HepG2 (cell line): ENCODE results near the gene GABRP. TPM values are rescaled to one million over a fixed set of nuclear protein-coding genes. Genes with fewer than 3 reads are reported as not detected.

ENCODE experiments used
- ATAC-seq: fragments of 200-7000 bp; cut with Tn5 transposase; 3 replicates; pipeline ENCODE4 v1.9.1; 2020; ENCODE audit warnings: mild to moderate bottlenecking, moderate library complexity
- BruUV-seq: library from RNA; stranded (reverse); fragments of 400-500 nt; replicated peaks from 2 replicates; lab custom pipeline; 2021; lab: Mats Ljungman, UMichigan
- CTCF ChIA-PET: fragments of 300-600 bp; formaldehyde crosslinking; extraction: SDS; loops from one replicate; lab custom pipeline; 2021; ENCODE audit warnings: low total read pairs, inconsistent platforms, low intra/inter-chr PET ratio; lab: Yijun Ruan, JAX
- POLR2A ChIA-PET: fragments of 350-600 bp; sonication (Branson Sonifier 250); formaldehyde crosslinking; loops from one replicate; lab custom pipeline; 2020; ENCODE audit warnings: antibody characterized with exemption, inconsistent platforms; lab: Yijun Ruan, JAX
- DNase-seq: peaks from one replicate; pipeline ENCODE4 v3.0.0-alpha.2; 2015; ENCODE audit warnings: low spot score
- FAIRE-seq: peaks from 3 replicates; lab custom pipeline; 2011; peaks lifted over from hg19 to GRCh38; lab: Jason Lieb, UNC
- H2AFZ ChIP-seq: one replicate; pipeline ENCODE4 v1.6.1; 2011; ENCODE audit warnings: low read length, inconsistent platforms
- H3K27ac ChIP-seq: fragments of 300-600 bp; 3 replicates; pipeline ENCODE4 v1.8.0; 2011; ENCODE audit warnings: mixed run types, mild to moderate bottlenecking, mixed read lengths, low read length, inconsistent platforms; ENCODE audit not compliant: insufficient read depth; ENCODE audit errors: extremely low read length
- H3K27me3 ChIP-seq, 2 experiments: fragments of 200-600 bp in 1 of 2; 2 replicates in 1 of 2; 3 replicates in 1 of 2; pipeline versions ENCODE4 v1.6.0 to v1.8.0; 2011; ENCODE audit warnings: low read length in 2 of 2, mild to moderate bottlenecking in 2 of 2, moderate library complexity in 2 of 2, inconsistent platforms in 1 of 2; ENCODE audit not compliant: insufficient read depth in 2 of 2, control insufficient read depth in 1 of 2
- H3K36me3 ChIP-seq, 2 experiments: fragments of 200-600 bp in 1 of 2; replicated peaks in 1 of 2; 2 replicates in 1 of 2; 3 replicates in 1 of 2; pipeline versions ENCODE4 v1.5.1 to v1.8.0; 2011; ENCODE audit warnings: low read length in 2 of 2, inconsistent platforms in 1 of 2; ENCODE audit not compliant: insufficient read depth in 2 of 2, control insufficient read depth in 1 of 2
- H3K4me1 ChIP-seq: 2 replicates; pipeline ENCODE4 v1.5.1; 2012; ENCODE audit warnings: low read length, inconsistent platforms; ENCODE audit not compliant: insufficient read depth
- H3K4me2 ChIP-seq: 2 replicates; pipeline ENCODE4 v1.6.0; 2011; ENCODE audit warnings: low read depth, low read length, inconsistent platforms
- H3K4me3 ChIP-seq, 3 experiments: fragments of 200-600 bp in 1 of 3; sonication (generic), shearing (Covaris generic) in 1 of 3; replicated peaks in 1 of 3; 2 replicates each; pipeline ENCODE4 v1.5.1; 2011 to 2016; ENCODE audit warnings: low read length in 3 of 3, inconsistent platforms in 2 of 3, low read depth in 2 of 3, mild to moderate bottlenecking in 2 of 3, control low read depth in 1 of 3, mixed read lengths in 1 of 3; ENCODE audit not compliant: insufficient read depth in 1 of 3
- H3K79me2 ChIP-seq: one replicate; pipeline ENCODE4 v1.6.1; 2011; ENCODE audit warnings: low read length, inconsistent platforms; ENCODE audit not compliant: insufficient read depth
- H3K9ac ChIP-seq: 2 replicates; pipeline ENCODE4 v1.6.0; 2011; ENCODE audit warnings: mild to moderate bottlenecking, low read depth, low read length, inconsistent platforms; ENCODE audit not compliant: insufficient read depth
- H3K9me3 ChIP-seq: 2 replicates; pipeline ENCODE4 v1.5.1; 2012; ENCODE audit warnings: mild to moderate bottlenecking, low read length
- H4K20me1 ChIP-seq: 2 replicates; pipeline ENCODE4 v1.6.0; 2011; ENCODE audit warnings: inconsistent platforms, mild to moderate bottlenecking, low read length, moderate library complexity; ENCODE audit not compliant: insufficient read depth
- DMAP1 ChIP-seq: IDR thresholded peaks from 2 replicates; pipeline ENCODE4 v1.6.1; 2016
- FOXP1 ChIP-seq, 2 experiments: fragments of 450-650 bp in 1 of 2; IDR thresholded peaks; 2 replicates each; pipeline ENCODE4 v1.6.1; 2017 to 2018; ENCODE audit warnings: antibody characterized with exemption in 1 of 2
- MLXIP ChIP-seq: sonication (generic); formaldehyde crosslinking; IDR thresholded peaks from 2 replicates; pipeline ENCODE4 v1.9.0; 2021; ENCODE audit warnings: missing genetic modification reagents, borderline replicate concordance
- NFE2 ChIP-seq: sonication (generic); formaldehyde crosslinking; IDR thresholded peaks from 2 replicates; pipeline ENCODE4 v1.4.0; 2020; ENCODE audit warnings: missing genetic modification reagents
- ZNF274 ChIP-seq: sonication (generic); formaldehyde crosslinking; IDR thresholded peaks from 2 replicates; pipeline ENCODE4 v1.5.1; 2020; ENCODE audit warnings: mild to moderate bottlenecking, missing genetic modification reagents
- ZNF296 ChIP-seq: sonication (generic); formaldehyde crosslinking; conservative IDR thresholded peaks from 2 replicates; pipeline ENCODE4 v1.5.0; 2020; ENCODE audit warnings: mild to moderate bottlenecking, missing genetic modification reagents
- ZNF577 ChIP-seq: sonication (generic); formaldehyde crosslinking; IDR thresholded peaks from 2 replicates; pipeline ENCODE4 v1.4.0; 2020; ENCODE audit warnings: mild to moderate bottlenecking, low read depth, missing genetic modification reagents, borderline replicate concordance
- ZNF780A ChIP-seq: sonication (generic); formaldehyde crosslinking; IDR thresholded peaks from 2 replicates; pipeline ENCODE4 v1.8.0; 2022; ENCODE audit warnings: mild to moderate bottlenecking, missing genetic modification reagents, moderate library complexity
- WGBS: methylation state at CpG from one replicate; pipeline ENCODE4 v1.1.6; 2017; ENCODE audit warnings: low lambda C conversion rate; 5-methylcytosine and 5-hydroxymethylcytosine counted together
- in situ Hi-C: cut with HindIII; loops from 2 replicates; pipeline ENCODE4 v1.10.0; 2017; ENCODE audit warnings: low pct_unique_long_range_greater_than_20kb; ENCODE audit not compliant: extremely low pct_ligation_motif_present
- intact Hi-C: fragments of 100-400 bp; cut with micrococcal nuclease; formaldehyde crosslinking; loops from one replicate; pipeline ENCODE4 v1.10.0; 2022; ENCODE audit not compliant: unreplicated experiment
- polyA plus RNA-seq, 8 experiments: library from polyadenylated mRNA; depleted of rRNA in 3 of 8; stranded (reverse) in 7 of 8; unstranded in 1 of 8; fragments of >200 nt; fragmentation: Illumina TruSeq in 4 of 8; extraction: Trizol in 4 of 8; gene quantifications; 2 replicates each; pipeline versions ENCODE4 v1.2.1 to v1.2.3, GENCODE V29; 2011 to 2016; ENCODE audit warnings: low read depth in 4 of 8, missing spikeins in 1 of 8, mixed read lengths in 1 of 8; ENCODE audit not compliant: insufficient read depth in 1 of 8
- total RNA-seq, 5 experiments: library from RNA; depleted of rRNA; stranded (reverse); fragments of >200 nt; fragmentation: Illumina TruSeq; extraction: Trizol; gene quantifications; 2 replicates each; pipeline ENCODE4 v1.2.3, GENCODE V29; 2016; ENCODE audit warnings: low read depth in 1 of 5
- TF ChIP-seq, protein P1 (sequence below): sonication (generic); formaldehyde crosslinking; IDR thresholded peaks from 2 replicates; pipeline ENCODE4 v1.5.0; 2020; ENCODE audit warnings: missing genetic modification reagents
- TF ChIP-seq, protein P2 (sequence below): fragments of 450-650 bp; IDR thresholded peaks from 2 replicates; pipeline ENCODE4 v1.6.1; 2016

GABRP gene
- total and polyA plus RNA-seq, 2 of the 13 experiments (the other 11 are each of a cell fraction or from before 2014, with no cell fraction given) = not detected

DNA sequence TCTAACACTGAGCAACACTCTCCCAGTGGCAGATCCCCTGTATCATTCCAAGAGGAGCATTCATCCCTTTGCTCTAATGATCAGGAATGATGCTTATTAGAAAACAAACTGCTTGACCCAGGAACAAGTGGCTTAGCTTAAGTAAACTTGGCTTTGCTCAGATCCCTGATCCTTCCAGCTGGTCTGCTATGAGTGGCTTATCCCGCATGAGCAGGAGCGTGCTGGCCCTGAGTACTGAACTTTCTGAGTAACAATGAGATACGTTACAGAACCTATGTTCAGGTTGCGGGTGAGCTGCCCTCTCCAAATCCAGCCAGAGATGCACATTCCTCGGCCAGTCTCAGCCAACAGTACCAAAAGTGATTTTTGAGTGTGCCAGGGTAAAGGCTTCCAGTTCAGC, 29.7 kb downstream of the GABRP start:
- Histone ChIP-seq H3K9ac (no peak overlapping the region), H3K4me2 (no peak overlapping the region), H4K20me1 (no peaks in the 10 kb centered on the region), H3K27ac (no peak overlapping the region), H3K9me3 (no peaks in the 10 kb centered on the region), H3K4me1 (no peaks in the 10 kb centered on the region), H3K4me3 (no peak overlapping the region), H3K36me3 (no peaks in the 10 kb centered on the region), H3K79me2 (no peaks in the 10 kb centered on the region), H2AFZ (no peak overlapping the region), H3K27me3 (no peaks in the 10 kb centered on the region)
- no TSS peak for BruUV-seq
- ATAC-seq (no peak), FAIRE-seq (no peak), DNase-seq (no peak)
- POLR2A ChIA-PET = no interaction called here
- CTCF ChIA-PET = no interaction called here
- WGBS = no CpG with 5 or more reads among the region's 5 CpGs
- in situ Hi-C loops = no loop called here
- intact Hi-C loops = no loop called here
- TF ChIP-seq ZNF780A (CRISPR knock-in tag) (no peak), ZNF296 (CRISPR knock-in tag) (no peak), ZNF274 (no peak), DMAP1 (CRISPR knock-in tag) (no peak), ZNF577 (CRISPR knock-in tag) (no peak)

- Histone ChIP-seq H3K9me3 (no peaks in the 10 kb centered on the region), H3K4me1 (no peaks in the 10 kb centered on the region), H3K4me3 (no peak overlapping the region), H3K4me2 (no peak overlapping the region), H2AFZ (no peak overlapping the region), H3K79me2 (no peaks in the 10 kb centered on the region), H3K27ac (no peak overlapping the region), H4K20me1 (no peaks in the 10 kb centered on the region), H3K9ac (no peak overlapping the region), H3K36me3 (no peaks in the 10 kb centered on the region), H3K27me3 (no peaks in the 10 kb centered on the region)
- TF ChIP-seq MLXIP (CRISPR knock-in tag) = no peak
- TF ChIP-seq, protein P1, sequence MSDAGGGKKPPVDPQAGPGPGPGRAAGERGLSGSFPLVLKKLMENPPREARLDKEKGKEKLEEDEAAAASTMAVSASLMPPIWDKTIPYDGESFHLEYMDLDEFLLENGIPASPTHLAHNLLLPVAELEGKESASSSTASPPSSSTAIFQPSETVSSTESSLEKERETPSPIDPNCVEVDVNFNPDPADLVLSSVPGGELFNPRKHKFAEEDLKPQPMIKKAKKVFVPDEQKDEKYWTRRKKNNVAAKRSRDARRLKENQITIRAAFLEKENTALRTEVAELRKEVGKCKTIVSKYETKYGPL (CRISPR knock-in tag) = no peak
- no peak for TF ChIP-seq NFE2
- no peak for TF ChIP-seq FOXP1 (IDR thresholded peaks at IDR 0.05)
- no peak for TF ChIP-seq FOXP1 (CRISPR knock-in tag; IDR thresholded peaks at IDR 0.05)
- TF ChIP-seq, protein P2, sequence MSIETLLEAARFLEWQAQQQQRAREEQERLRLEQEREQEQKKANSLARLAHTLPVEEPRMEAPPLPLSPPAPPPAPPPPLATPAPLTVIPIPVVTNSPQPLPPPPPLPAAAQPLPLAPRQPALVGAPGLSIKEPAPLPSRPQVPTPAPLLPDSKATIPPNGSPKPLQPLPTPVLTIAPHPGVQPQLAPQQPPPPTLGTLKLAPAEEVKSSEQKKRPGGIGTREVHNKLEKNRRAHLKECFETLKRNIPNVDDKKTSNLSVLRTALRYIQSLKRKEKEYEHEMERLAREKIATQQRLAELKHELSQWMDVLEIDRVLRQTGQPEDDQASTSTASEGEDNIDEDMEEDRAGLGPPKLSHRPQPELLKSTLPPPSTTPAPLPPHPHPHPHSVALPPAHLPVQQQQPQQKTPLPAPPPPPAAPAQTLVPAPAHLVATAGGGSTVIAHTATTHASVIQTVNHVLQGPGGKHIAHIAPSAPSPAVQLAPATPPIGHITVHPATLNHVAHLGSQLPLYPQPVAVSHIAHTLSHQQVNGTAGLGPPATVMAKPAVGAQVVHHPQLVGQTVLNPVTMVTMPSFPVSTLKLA = peak; percentile 94
- FAIRE-seq = no peak
- intact Hi-C loops (no loop called here), in situ Hi-C loops (no loop called here)
- CTCF ChIA-PET = no interaction called here
- BruUV-seq = no TSS peak
- DNase-seq = no peak
- no peak for ATAC-seq
- WGBS = 2% methylated on average over 3 of the region's 3 CpGs
- POLR2A ChIA-PET = no interaction called here
Measured at GRCh38 chr5:170817195-170817594, 33.7 kb downstream of the GABRP start.
